Measurements from ENCODE around the gene UHRF1. TPM values are rescaled to one million over a fixed set of nuclear protein-coding genes. Genes with fewer than 3 reads are reported as not detected.
A peak's percentile ranks its signal among the peaks of the same experiment; 100 is the strongest.

The UHRF1 gene
- total and polyA plus RNA-seq, 2 of the 4 experiments (the other 2 are of a cell fraction), result 47.4 to 57.4 TPM

DNA sequence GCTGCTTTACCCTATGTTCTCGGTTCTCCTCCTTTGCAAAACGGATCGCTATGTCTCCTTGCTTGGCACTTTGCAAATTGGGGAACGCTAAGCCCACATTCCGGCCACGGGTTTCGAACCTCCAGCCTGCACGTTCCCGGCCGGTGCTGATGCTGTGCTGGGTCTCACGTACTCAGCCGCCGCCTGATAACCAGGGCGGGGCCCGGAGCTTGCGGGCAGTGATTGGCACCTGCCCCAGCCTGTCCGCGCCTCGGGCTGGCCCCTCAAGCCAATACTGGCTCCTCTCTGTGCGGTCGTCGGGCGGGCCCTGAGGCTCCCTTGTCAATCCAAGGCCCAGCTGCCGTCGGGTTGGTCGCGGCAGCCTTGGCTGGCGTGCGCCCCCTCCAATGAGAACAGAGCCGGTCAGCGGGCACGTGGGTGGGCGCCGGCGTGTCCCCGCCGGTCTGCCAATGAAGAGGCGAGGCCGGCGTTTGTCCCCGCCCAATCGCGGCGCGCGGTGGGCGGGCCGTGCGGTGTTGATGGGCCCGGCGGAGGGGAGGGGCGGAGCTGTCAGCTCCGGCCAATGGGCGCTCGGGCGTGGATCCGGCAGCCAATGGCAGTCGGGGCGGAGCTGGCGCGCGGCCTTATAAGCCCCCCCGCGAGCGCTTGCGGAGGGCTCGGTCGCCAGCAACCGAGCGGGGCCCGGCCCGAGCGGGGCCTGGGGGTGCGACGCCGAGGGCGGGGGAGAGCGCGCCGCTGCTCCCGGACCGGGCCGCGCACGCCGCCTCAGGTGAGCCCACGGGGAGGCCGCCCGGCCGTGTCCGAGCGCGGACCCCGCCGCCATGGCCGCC lies 59.4 kb downstream of the UHRF1 start, which contains the start of gene KDM4B:
TSS of gene KDM4B (plus strand) at position 652 of the 830 bp plus-strand sequence. CDS start 63,778 bp downstream, outside the sequence.
- Histone ChIP-seq H3K56ac (ENCODE audit: extremely low read depth, insufficient read depth, low read length) (peak within 1 kb of the TSS; percentile 59; the same call in 1 of the 2 replicates), H2BK5ac (ENCODE audit: low read depth, low read length, poor library complexity, severe bottlenecking) (peak within 1 kb of the TSS; percentile 96), H2AFZ (replicated peaks; ENCODE audit: low read length, poor library complexity) (peak within 1 kb of the TSS; percentile 96), H2AK5ac (ENCODE audit: low read depth, low read length) (peak within 1 kb of the TSS; percentile 99), H3K4me2 (ENCODE audit: low read depth, low read length) (peak within 1 kb of the TSS; percentile 97), H4K91ac (ENCODE audit: insufficient read depth, low read depth, low read length) (peak within 1 kb of the TSS; percentile 98), H2BK120ac (ENCODE audit: low read depth, low read length) (peak within 1 kb of the TSS; percentile 84; the same call in 1 of the 2 replicates), H2AK9ac (replicated peaks; ENCODE audit: low read depth, low read length, poor library complexity) (peak within 1 kb of the TSS; percentile 99), H3K4me3 (ENCODE audit: insufficient read depth, low read depth, low read length) (peak within 1 kb of the TSS; percentile 73), H3K9me1 (ENCODE audit: insufficient read depth, low read length) (peaks cover 14% of the 10 kb centered on the region), H3K14ac (replicated peaks; ENCODE audit: low read depth, low read length) (peak within 1 kb of the TSS; percentile 99), H4K5ac (ENCODE audit: low read depth, low read length) (peak within 1 kb of the TSS; percentile 96), H3K23ac (ENCODE audit: low read depth, low read length) (peak within 1 kb of the TSS; percentile 96), H4K8ac (ENCODE audit: low read depth in 2 of 2, low read length in 2 of 2) (peak within 1 kb of the TSS; percentile 88 to 98), H2BK20ac (ENCODE audit: low read depth, low read length) (peak within 1 kb of the TSS; percentile 31; the same call in 1 of the 2 replicates), H3K9me3 (ENCODE audit: control insufficient read depth, insufficient read depth, low read length) (no peaks in the 10 kb centered on the region), H3K27me3 (ENCODE audit: control insufficient read depth, insufficient read depth, low read length) (no peaks in the 10 kb centered on the region), H4K20me1 (ENCODE audit: insufficient read depth, low read length) (peaks cover 41% of the 10 kb centered on the region), H3K79me1 (ENCODE audit: low read depth in 1 of 2, low read length in 2 of 2) (peaks cover 5 to 51% of the 10 kb centered on the region in 2 experiments; a peak in 3 of 4 replicates), H3K18ac (ENCODE audit: low read depth, low read length) (peak within 1 kb of the TSS; percentile 92), H3K4me1 (ENCODE audit: control insufficient read depth, insufficient read depth, low read length) (peaks cover 20% of the 10 kb centered on the region), H3K27ac (ENCODE audit: insufficient read depth, low read length) (peak within 1 kb of the TSS; percentile 90), H3K36me3 (ENCODE audit: control insufficient read depth, insufficient read depth, low read length) (no peaks in the 10 kb centered on the region), H2BK15ac (ENCODE audit: low read depth, low read length) (peak within 1 kb of the TSS; percentile 88; the same call in 2 of the 3 replicates), H3K9ac (ENCODE audit: low read depth, low read length) (peak within 1 kb of the TSS; percentile 72), H3K4ac (ENCODE audit: low read depth, low read length) (peak within 1 kb of the TSS; percentile 97)
- DNase-seq (peak; percentile 99), ATAC-seq (ENCODE audit: low read depth) (peak; percentile 93)
- CTCF ChIA-PET, result interaction anchor here (0.8 to 1.1 kb wide), 3 partner anchors 33 to 70 kb away, joined by 3 read pairs; no protein-coding TSS in a partner anchor
- in situ Hi-C loops (cut with MboI; ENCODE audit: low sequenced_read_pairs) (no loop called here), dilution Hi-C loops (cut with HindIII; ENCODE audit: low sequenced_read_pairs, unreplicated experiment) (no loop called here), intact Hi-C loops (cut with micrococcal nuclease) (loop anchor here (2.0 kb wide), 2 partner anchors 58 to 102 kb away; partner anchors contain the start of gene PLIN3)
- BruUV-seq (replicated peaks), result no TSS peak
- 0% methylated on average over 54 of the region's 96 CpGs; no CpG with 5 or more reads in 1 of the 2 experiments for WGBS, 2 experiments (ENCODE audit: extremely low coverage in 2 of 2, insufficient read length in 1 of 2)
- POLR2A ChIA-PET (ENCODE audit: unreplicated experiment), result interaction anchor here (0.5 to 0.6 kb wide), 3 partner anchors 33 to 362 kb away, joined by 3 to 5 read pairs (median 4); no protein-coding TSS in a partner anchor
- TF ChIP-seq BHLHE40 (IDR thresholded peaks at IDR 0.05; ENCODE audit: low read depth, low read length), result peak; percentile 80; the same call in 1 of the 2 replicates
- TF ChIP-seq MAZ (IDR thresholded peaks at IDR 0.05; ENCODE audit: borderline replicate concordance, low read depth, low read length), result peak; percentile 98
- peak; percentile 90 for TF ChIP-seq FOS (IDR thresholded peaks at IDR 0.05; ENCODE audit: low read depth, low read length)
- peak; percentile 27; the same call in 1 of the 2 replicates for TF ChIP-seq MXI1 (IDR thresholded peaks at IDR 0.05; ENCODE audit: borderline replicate concordance, low read depth, low read length)
- TF ChIP-seq RFX5 (IDR thresholded peaks at IDR 0.05; ENCODE audit: low read depth, low read length), result no peak
- no peak for TF ChIP-seq MAFK (IDR thresholded peaks at IDR 0.05; ENCODE audit: low read depth, low read length)
- TF ChIP-seq CHD1 (IDR thresholded peaks at IDR 0.05; ENCODE audit: low read depth, low read length), result peak; percentile 83; the same call in 1 of the 2 replicates
- TF ChIP-seq CEBPB (IDR thresholded peaks at IDR 0.05; ENCODE audit: low read depth, low read length), result no peak
- TF ChIP-seq, protein P1, sequence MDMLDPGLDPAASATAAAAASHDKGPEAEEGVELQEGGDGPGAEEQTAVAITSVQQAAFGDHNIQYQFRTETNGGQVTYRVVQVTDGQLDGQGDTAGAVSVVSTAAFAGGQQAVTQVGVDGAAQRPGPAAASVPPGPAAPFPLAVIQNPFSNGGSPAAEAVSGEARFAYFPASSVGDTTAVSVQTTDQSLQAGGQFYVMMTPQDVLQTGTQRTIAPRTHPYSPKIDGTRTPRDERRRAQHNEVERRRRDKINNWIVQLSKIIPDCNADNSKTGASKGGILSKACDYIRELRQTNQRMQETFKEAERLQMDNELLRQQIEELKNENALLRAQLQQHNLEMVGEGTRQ (IDR thresholded peaks at IDR 0.05; ENCODE audit: low read depth, low read length), result peak; percentile 97
- TF ChIP-seq, protein P2, sequence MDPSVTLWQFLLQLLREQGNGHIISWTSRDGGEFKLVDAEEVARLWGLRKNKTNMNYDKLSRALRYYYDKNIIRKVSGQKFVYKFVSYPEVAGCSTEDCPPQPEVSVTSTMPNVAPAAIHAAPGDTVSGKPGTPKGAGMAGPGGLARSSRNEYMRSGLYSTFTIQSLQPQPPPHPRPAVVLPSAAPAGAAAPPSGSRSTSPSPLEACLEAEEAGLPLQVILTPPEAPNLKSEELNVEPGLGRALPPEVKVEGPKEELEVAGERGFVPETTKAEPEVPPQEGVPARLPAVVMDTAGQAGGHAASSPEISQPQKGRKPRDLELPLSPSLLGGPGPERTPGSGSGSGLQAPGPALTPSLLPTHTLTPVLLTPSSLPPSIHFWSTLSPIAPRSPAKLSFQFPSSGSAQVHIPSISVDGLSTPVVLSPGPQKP (IDR thresholded peaks at IDR 0.05; ENCODE audit: borderline replicate concordance, low read depth, low read length), result no peak
- TF ChIP-seq RAD21 (IDR thresholded peaks at IDR 0.05; ENCODE audit: low read length), result no peak
- peak; percentile 99 for TF ChIP-seq POLR2A (IDR thresholded peaks at IDR 0.05; ENCODE audit: low read depth, low read length)
- TF ChIP-seq NFE2L2 (IDR thresholded peaks at IDR 0.05; ENCODE audit: low read depth, low read length), result 0 out of 2 replicates have a peak, but pooled peaks have one; percentile 3
- 0 out of 2 replicates have a peak, but pooled peaks have one; percentile 3 for TF ChIP-seq SMC3 (IDR thresholded peaks at IDR 0.05; ENCODE audit: low read depth, low read length)
